Measurements from ENCODE around the gene VASN.
A peak's percentile ranks its signal among the peaks of the same experiment; 100 is the strongest.

Gene VASN

DNA sequence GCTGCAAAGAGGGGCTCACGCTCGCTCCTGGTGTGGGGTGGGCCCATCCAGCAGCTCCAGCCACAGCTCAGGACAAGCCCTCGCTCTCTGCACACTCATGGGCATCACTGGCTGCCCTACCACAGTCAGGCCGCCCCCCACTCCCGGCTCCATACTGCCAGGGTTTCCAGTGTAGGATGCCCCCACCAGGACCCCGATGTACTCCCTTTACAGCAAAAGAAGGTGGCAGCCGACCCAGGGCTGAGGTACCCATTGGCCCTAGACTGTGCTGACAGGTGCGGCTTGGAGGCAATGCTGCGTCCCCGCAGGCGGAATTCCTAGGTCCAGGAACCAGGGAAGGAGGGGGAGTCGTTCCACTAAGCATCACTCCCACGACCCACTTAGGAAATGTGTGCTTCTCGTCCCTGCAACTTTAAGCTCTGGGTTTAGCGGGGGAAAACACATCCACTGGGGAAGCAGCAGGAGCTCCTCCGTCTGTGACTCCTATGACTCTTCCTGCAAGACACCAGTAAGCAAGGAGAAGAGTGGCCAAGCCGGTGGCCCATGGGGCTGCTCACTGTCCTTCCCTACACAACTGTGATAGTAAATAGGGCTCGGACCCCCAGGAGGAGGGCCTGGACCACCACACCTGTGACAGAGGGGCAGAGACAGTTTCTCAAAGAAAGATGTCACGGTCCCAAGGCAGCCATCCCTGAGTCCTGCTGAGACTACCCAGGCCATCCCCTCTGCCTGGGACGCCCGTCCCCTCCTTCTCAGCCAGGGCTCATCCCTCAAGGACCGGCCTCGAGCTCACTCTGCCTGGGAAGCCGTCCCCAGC, 31.7 kb downstream of the VASN start:
- no peaks in the 10 kb centered on the region for H3K79me2 ChIP-seq (ENCODE audit: insufficient read depth, low read length)
- H3K27ac ChIP-seq (ENCODE audit: low read length) = no peak overlapping the region
- ATAC-seq (ENCODE audit: insufficient read depth, low read depth) = 0 out of 3 replicates have a peak, but pooled peaks have one; percentile 10
- no peak overlapping the region for H3K9ac ChIP-seq (ENCODE audit: low read depth, low read length)
- no peak overlapping the region for H3K4me3 ChIP-seq (ENCODE audit: low read depth in 1 of 2, low read length in 2 of 2)
- H3K36me3 ChIP-seq (ENCODE audit: insufficient read depth, low read length) = peaks cover 75% of the 10 kb centered on the region
- no peak overlapping the region for H2AFZ ChIP-seq (ENCODE audit: low read depth, low read length)
- H4K20me1 ChIP-seq (ENCODE audit: insufficient read depth, low read length) = peaks cover 26% of the 10 kb centered on the region
- no peaks in the 10 kb centered on the region for H3K27me3 ChIP-seq (ENCODE audit: insufficient read depth, low read length, poor library complexity)
- DNase-seq = no peak
- H3K4me1 ChIP-seq (ENCODE audit: insufficient read depth, low read length) = no peaks in the 10 kb centered on the region
- no peak overlapping the region for H3K4me2 ChIP-seq (ENCODE audit: insufficient read depth, low read length)
- no peaks in the 10 kb centered on the region for H3K9me3 ChIP-seq (ENCODE audit: insufficient read depth, low read length, severe bottlenecking)
- TF ChIP-seq, protein P1, sequence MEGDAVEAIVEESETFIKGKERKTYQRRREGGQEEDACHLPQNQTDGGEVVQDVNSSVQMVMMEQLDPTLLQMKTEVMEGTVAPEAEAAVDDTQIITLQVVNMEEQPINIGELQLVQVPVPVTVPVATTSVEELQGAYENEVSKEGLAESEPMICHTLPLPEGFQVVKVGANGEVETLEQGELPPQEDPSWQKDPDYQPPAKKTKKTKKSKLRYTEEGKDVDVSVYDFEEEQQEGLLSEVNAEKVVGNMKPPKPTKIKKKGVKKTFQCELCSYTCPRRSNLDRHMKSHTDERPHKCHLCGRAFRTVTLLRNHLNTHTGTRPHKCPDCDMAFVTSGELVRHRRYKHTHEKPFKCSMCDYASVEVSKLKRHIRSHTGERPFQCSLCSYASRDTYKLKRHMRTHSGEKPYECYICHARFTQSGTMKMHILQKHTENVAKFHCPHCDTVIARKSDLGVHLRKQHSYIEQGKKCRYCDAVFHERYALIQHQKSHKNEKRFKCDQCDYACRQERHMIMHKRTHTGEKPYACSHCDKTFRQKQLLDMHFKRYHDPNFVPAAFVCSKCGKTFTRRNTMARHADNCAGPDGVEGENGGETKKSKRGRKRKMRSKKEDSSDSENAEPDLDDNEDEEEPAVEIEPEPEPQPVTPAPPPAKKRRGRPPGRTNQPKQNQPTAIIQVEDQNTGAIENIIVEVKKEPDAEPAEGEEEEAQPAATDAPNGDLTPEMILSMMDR (IDR thresholded peaks at IDR 0.05; ENCODE audit: borderline replicate concordance, extremely low read depth, low read length, poor library complexity, severe bottlenecking) = no peak
- TF ChIP-seq EZH2 (IDR thresholded peaks at IDR 0.05; ENCODE audit: borderline replicate concordance, low read depth, low read length, severe bottlenecking) = no peak

DNA sequence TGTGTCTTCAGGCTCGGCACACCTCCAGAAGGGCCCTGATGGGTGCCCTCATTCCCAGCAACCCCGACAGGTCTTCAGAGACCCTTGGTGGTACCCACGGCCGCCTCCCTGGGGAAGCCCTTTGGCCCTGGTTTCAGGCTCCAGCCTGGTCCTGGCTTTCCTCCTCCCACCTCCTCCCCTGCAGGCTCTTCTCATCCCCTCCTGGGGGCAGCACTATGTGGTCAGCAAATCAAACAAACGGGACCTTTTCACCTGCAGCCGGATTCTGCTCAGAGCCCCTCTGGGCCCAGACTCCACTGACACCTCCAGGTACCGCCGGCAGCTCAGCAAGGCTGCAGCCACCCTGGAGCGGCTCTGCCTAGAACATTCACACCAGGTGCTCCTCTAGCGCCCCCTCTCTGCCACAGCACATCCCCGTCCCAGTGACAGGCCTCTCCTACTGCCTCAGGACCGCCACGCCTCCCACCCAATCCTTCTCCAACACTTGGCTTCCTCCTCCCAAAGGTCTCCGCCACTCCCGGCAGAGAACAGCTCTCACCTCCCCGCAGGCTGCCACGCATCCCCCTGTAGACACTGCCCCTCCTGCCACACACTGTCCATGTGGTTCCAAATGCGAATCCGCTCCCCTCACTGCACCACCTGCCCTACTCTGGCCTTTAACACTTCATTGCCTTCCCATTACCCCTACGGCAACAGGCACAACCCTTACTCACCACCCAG, 32.8 kb downstream of the VASN start:
- Histone ChIP-seq H3K36me3 (ENCODE audit: insufficient read depth, low read length) (peaks cover 78% of the 10 kb centered on the region), H3K4me3 (ENCODE audit: low read depth in 1 of 2, low read length in 2 of 2) (no peak overlapping the region), H2AFZ (ENCODE audit: low read depth, low read length) (no peak overlapping the region), H3K27me3 (ENCODE audit: insufficient read depth, low read length, poor library complexity) (no peaks in the 10 kb centered on the region), H3K9me3 (ENCODE audit: insufficient read depth, low read length, severe bottlenecking) (no peaks in the 10 kb centered on the region), H3K4me2 (ENCODE audit: insufficient read depth, low read length) (no peak overlapping the region), H4K20me1 (ENCODE audit: insufficient read depth, low read length) (peaks cover 34% of the 10 kb centered on the region), H3K79me2 (ENCODE audit: insufficient read depth, low read length) (peaks cover 6% of the 10 kb centered on the region; the same call in 1 of the 2 replicates), H3K27ac (ENCODE audit: low read length) (no peak overlapping the region), H3K9ac (ENCODE audit: low read depth, low read length) (no peak overlapping the region), H3K4me1 (ENCODE audit: insufficient read depth, low read length) (no peaks in the 10 kb centered on the region)
- DNase-seq (peak; percentile 49), ATAC-seq (ENCODE audit: insufficient read depth, low read depth) (peak; percentile 71)
- TF ChIP-seq, protein P1 (IDR thresholded peaks at IDR 0.05; ENCODE audit: borderline replicate concordance, extremely low read depth, low read length, poor library complexity, severe bottlenecking) = peak; percentile 60
- no peak for TF ChIP-seq EZH2 (IDR thresholded peaks at IDR 0.05; ENCODE audit: borderline replicate concordance, low read depth, low read length, severe bottlenecking)

DNA sequence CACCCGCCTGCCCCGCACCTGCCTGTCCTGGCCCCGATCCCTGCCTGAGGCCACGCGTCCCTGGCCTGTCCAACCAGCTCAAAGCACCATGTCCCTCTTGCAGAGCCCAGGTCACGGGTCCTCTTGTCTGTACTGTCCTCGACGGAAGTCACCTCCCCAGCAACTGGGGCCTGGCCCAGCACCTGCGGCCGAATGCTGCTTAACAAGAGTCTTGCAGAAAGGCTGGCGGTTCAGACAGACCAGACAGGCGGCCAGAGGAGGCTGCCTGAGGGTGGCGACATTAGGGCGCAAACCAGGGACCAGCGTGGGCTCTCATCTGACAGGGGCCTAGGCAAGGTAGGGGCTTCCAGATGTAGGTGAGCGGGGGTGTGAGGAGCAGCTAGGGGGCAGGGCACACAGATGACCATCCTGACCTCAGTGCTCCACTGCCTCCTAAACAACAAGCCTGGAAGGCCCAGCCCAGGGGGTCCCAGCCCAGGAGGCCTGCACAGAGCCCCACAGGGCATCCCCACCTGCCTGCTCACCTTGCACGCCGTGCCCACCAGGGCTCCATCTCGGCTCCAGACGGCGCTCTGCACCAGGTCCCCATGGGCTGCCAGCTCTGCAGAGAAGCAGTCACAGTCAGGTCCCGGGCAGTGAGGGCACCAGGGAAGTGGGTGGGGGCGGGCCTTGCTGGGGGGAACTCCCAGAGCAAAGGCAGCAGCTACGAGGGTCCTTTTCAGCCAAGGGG, 33.5 kb downstream of the VASN start:
- no peaks in the 10 kb centered on the region for H3K9me3 ChIP-seq (ENCODE audit: insufficient read depth, low read length, severe bottlenecking)
- H3K9ac ChIP-seq (ENCODE audit: low read depth, low read length) = no peak overlapping the region
- H3K4me3 ChIP-seq (ENCODE audit: low read depth in 1 of 2, low read length in 2 of 2) = no peak overlapping the region
- H3K79me2 ChIP-seq (ENCODE audit: insufficient read depth, low read length) = peaks cover 10% of the 10 kb centered on the region; the same call in 1 of the 2 replicates
- H3K4me1 ChIP-seq (ENCODE audit: insufficient read depth, low read length) = no peaks in the 10 kb centered on the region
- H4K20me1 ChIP-seq (ENCODE audit: insufficient read depth, low read length) = peaks cover 41% of the 10 kb centered on the region
- no peak overlapping the region for H3K27ac ChIP-seq (ENCODE audit: low read length)
- no peak for DNase-seq
- TF ChIP-seq, protein P1 (IDR thresholded peaks at IDR 0.05; ENCODE audit: borderline replicate concordance, extremely low read depth, low read length, poor library complexity, severe bottlenecking) = no peak
- no peak for TF ChIP-seq EZH2 (IDR thresholded peaks at IDR 0.05; ENCODE audit: borderline replicate concordance, low read depth, low read length, severe bottlenecking)
- no peak overlapping the region for H3K4me2 ChIP-seq (ENCODE audit: insufficient read depth, low read length)
- H2AFZ ChIP-seq (ENCODE audit: low read depth, low read length) = no peak overlapping the region
- no peaks in the 10 kb centered on the region for H3K27me3 ChIP-seq (ENCODE audit: insufficient read depth, low read length, poor library complexity)
- no peak for ATAC-seq (ENCODE audit: insufficient read depth, low read depth)
- peaks cover 79% of the 10 kb centered on the region for H3K36me3 ChIP-seq (ENCODE audit: insufficient read depth, low read length)

Data from DND-41 (cell line).